K562 (cell line): ENCODE measurements around the gene EYA2.

Experiments
- CTCF ChIP-seq, 3 experiments: IDR thresholded peaks in 2 of 3; conservative IDR thresholded peaks in 1 of 3; 2 replicates each; pipeline ENCODE4 v1.5.1; 2011 to 2012; ENCODE audit warnings: low read length in 3 of 3, mild to moderate bottlenecking in 3 of 3, control low read depth in 2 of 3, improper control_type of control experiment in 1 of 3, inconsistent platforms in 1 of 3, low read depth in 1 of 3, mixed read lengths in 1 of 3, moderate library complexity in 1 of 3; ENCODE audit not compliant: insufficient read depth in 2 of 3
- EZH2 ChIP-seq: IDR thresholded peaks from 2 replicates; pipeline ENCODE4 v1.6.1; 2012; ENCODE audit warnings: low read depth, mild to moderate bottlenecking, inconsistent platforms, low read length, borderline replicate concordance
- LEF1 ChIP-seq: fragments of 450-650 bp; IDR thresholded peaks from 2 replicates; pipeline ENCODE4 v1.6.1; 2016; ENCODE audit warnings: mild to moderate bottlenecking

DNA sequence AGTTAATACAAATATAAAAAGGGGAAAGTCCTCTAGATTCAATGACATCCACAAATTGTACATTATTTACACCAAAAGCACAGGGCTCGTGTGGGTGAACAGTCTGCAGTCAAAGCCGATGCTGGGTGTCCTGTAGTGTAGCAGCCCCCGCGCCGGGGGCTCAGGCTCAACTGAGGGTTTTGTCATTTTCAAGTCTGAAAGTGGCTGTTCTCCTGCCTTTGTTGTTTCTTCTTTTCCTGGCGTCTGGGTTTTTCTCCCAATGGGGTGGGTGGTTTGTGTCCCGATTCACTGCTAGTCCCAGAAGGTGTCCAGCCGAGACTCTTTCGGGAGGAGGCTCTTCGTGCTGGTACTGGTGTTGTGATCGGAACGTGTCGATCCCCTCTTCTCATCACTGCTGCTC, 315.8 kb downstream of the EYA2 start:
- TF ChIP-seq LEF1, result no peak
- no peak for TF ChIP-seq EZH2
- no peak for TF ChIP-seq CTCF (IDR thresholded peaks at IDR 0.05 in 2 of 3, conservative IDR thresholded peaks at IDR 0.05 in 1 of 3; ENCODE audit: insufficient read depth in 2 of 3, low read depth in 1 of 3, low read length in 3 of 3)
